Peyer's patch (tissue), 4 donors: ENCODE data around the gene PRPF4. TPM values are rescaled to one million over a fixed set of nuclear protein-coding genes. Genes with fewer than 3 reads are reported as not detected.
A peak's percentile ranks its signal among the peaks of the same experiment; 100 is the strongest.

ENCODE experiments used
- DNase-seq, 3 donors: peaks; one replicate each; pipeline ENCODE4 v3.0.0-alpha.2; 2017 to 2019
- H3K27ac ChIP-seq, 4 donors: fragments of 200-600 bp; sonication (generic); one replicate each; pipeline ENCODE4 v1.5.1; 2016 to 2019
- H3K27me3 ChIP-seq, 2 donors: fragments of 200-600 bp; sonication (generic); one replicate each; pipeline ENCODE4 v1.5.1; 2019
- H3K36me3 ChIP-seq, 3 donors: fragments of 200-600 bp; sonication (generic); one replicate each; pipeline ENCODE4 v1.5.1; 2016 to 2019
- H3K4me1 ChIP-seq, 4 donors: fragments of 200-600 bp; sonication (generic); one replicate each; pipeline ENCODE4 v1.5.1; 2016 to 2019
- H3K4me3 ChIP-seq, 4 donors: fragments of 200-600 bp; sonication (generic); 1 replicate in 3 of 4; 2 replicates in 1 of 4; pipeline ENCODE4 v1.5.1; 2016 to 2019; ENCODE audit warnings: mild to moderate bottlenecking in 1 of 4
- H3K9me3 ChIP-seq, 4 donors: fragments of 200-600 bp; sonication (generic); one replicate each; pipeline ENCODE4 v1.5.1; 2016 to 2019; ENCODE audit warnings: mild to moderate bottlenecking in 1 of 4
- CTCF ChIP-seq, 6 experiments: fragments of 450-650 bp in 4 of 6; fragments of 200-600 bp in 2 of 6; sonication (generic) in 1 of 6; IDR thresholded peaks; one replicate each; pipeline ENCODE4 v1.5.1; 2017 to 2019; ENCODE audit warnings: antibody characterized with exemption in 6 of 6, mild to moderate bottlenecking in 3 of 6, moderate library complexity in 1 of 6
- POLR2A ChIP-seq, 2 donors: fragments of 450-650 bp; IDR thresholded peaks; one replicate each; pipeline ENCODE4 v1.5.1; 2017; ENCODE audit warnings: antibody characterized with exemption in 2 of 2, mild to moderate bottlenecking in 2 of 2, moderate library complexity in 2 of 2
- total RNA-seq, 4 donors: library from RNA; depleted of rRNA; stranded (reverse); fragments of >200 nt; gene quantifications; one replicate each; pipeline ENCODE4 v1.1.0, GENCODE V29; 2016

The PRPF4 gene
- total RNA-seq, 4 donors from 2014 or later, result 11.4 to 33.0 (median 19.5) TPM

GRCh38 chr9:113328045-113328782, 52.8 kb downstream of the PRPF4 start:
- no peak for DNase-seq
- TF ChIP-seq POLR2A (IDR thresholded peaks at IDR 0.05) (no peak), CTCF (IDR thresholded peaks at IDR 0.05) (no peak)

GRCh38 chr9:113331780-113332179, 56.3 kb downstream of the PRPF4 start:
- no peak overlapping the region for H3K27ac ChIP-seq
- no peaks in the 10 kb centered on the region for H3K9me3 ChIP-seq
- H3K36me3 ChIP-seq, result no peaks in the 10 kb centered on the region
- H3K27me3 ChIP-seq, result no peaks in the 10 kb centered on the region
- H3K4me3 ChIP-seq, result no peak overlapping the region
- no peak for DNase-seq
- no peaks in the 10 kb centered on the region for H3K4me1 ChIP-seq
- no peak for TF ChIP-seq CTCF (IDR thresholded peaks at IDR 0.05)
- no peak for TF ChIP-seq POLR2A (IDR thresholded peaks at IDR 0.05)

More at GRCh38 chr9:113328045-113328782, 52.8 kb downstream of the PRPF4 start:
- no peaks in the 10 kb centered on the region for H3K27me3 ChIP-seq
- no peaks in the 10 kb centered on the region for H3K9me3 ChIP-seq
- H3K4me1 ChIP-seq, result no peaks in the 10 kb centered on the region
- H3K4me3 ChIP-seq, result no peak overlapping the region
- no peaks in the 10 kb centered on the region for H3K36me3 ChIP-seq
- H3K27ac ChIP-seq, result no peak overlapping the region

- Histone ChIP-seq H3K36me3 (no peaks in the 10 kb centered on the region), H3K4me1 (peaks cover 0 to 8% (median 2%) of the 10 kb centered on the region in 4 donors), H3K9me3 (no peaks in the 10 kb centered on the region), H3K27me3 (no peaks in the 10 kb centered on the region), H3K4me3 (no peak overlapping the region), H3K27ac (no peak overlapping the region)
- TF ChIP-seq CTCF (IDR thresholded peaks at IDR 0.05) (no peak), POLR2A (IDR thresholded peaks at IDR 0.05) (no peak)
- no peak for DNase-seq
Measured at GRCh38 chr9:113337714-113338113, 62.3 kb downstream of the PRPF4 start.

GRCh38 chr9:113340011-113340699, 64.7 kb downstream of the PRPF4 start, which contains the start of gene WDR31:
TSS of gene WDR31 (minus strand) at chr9:113340275. CDS start at chr9:113332022, 8,253 bp downstream.
- peak; percentile 71 to 91 (median 88) for DNase-seq
- peak within 1 kb of the TSS; percentile 62 to 67 (median 65) for H3K4me3 ChIP-seq
- H3K4me1 ChIP-seq, result peaks cover 0 to 11% (median 2%) of the 10 kb centered on the region in 4 donors
- H3K27me3 ChIP-seq, result no peaks in the 10 kb centered on the region
- no peaks in the 10 kb centered on the region for H3K36me3 ChIP-seq
- TF ChIP-seq CTCF (IDR thresholded peaks at IDR 0.05), result peak in 1 of 6 experiments; percentile 4
- TF ChIP-seq POLR2A (IDR thresholded peaks at IDR 0.05), result peak in 1 of 2 donors; percentile 29
- peak within 1 kb of the TSS in 3 of 4 donors; percentile 56 to 67 (median 57) for H3K27ac ChIP-seq
- H3K9me3 ChIP-seq, result no peaks in the 10 kb centered on the region

GRCh38 chr9:113341712-113342410, 66.4 kb downstream of the PRPF4 start:
- H3K4me3 ChIP-seq, result no peak overlapping the region
- TF ChIP-seq POLR2A (IDR thresholded peaks at IDR 0.05) (no peak), CTCF (IDR thresholded peaks at IDR 0.05) (no peak)
- H3K36me3 ChIP-seq, result no peaks in the 10 kb centered on the region
- H3K27ac ChIP-seq, result no peak overlapping the region
- peaks cover 0 to 14% (median 2%) of the 10 kb centered on the region in 4 donors for H3K4me1 ChIP-seq
- H3K27me3 ChIP-seq, result no peaks in the 10 kb centered on the region
- no peak for DNase-seq
- H3K9me3 ChIP-seq, result no peaks in the 10 kb centered on the region
